SK-N-SH (cell line): ENCODE results near the gene AMMECR1. TPM values are rescaled to one million over a fixed set of nuclear protein-coding genes. Genes with fewer than 3 reads are reported as not detected.

Source experiments
- CTCF ChIA-PET: fragments of 300-600, 350-600 bp; formaldehyde crosslinking; extraction: SDS; loops from one replicate; lab custom pipeline; 2021; lab: Yijun Ruan, JAX
- POLR2A ChIA-PET: fragments of 350-600 bp; sonication (Branson Sonifier 250); formaldehyde crosslinking; extraction: SDS; loops from one replicate; lab custom pipeline; 2020; ENCODE audit warnings: antibody characterized with exemption, inconsistent platforms; lab: Yijun Ruan, JAX
- DNase-seq: peaks from one replicate; pipeline ENCODE4 v3.0.0; 2012
- H2AFZ ChIP-seq: fragments of 200-600 bp; sonication (generic); 2 replicates; pipeline ENCODE4 v1.8.1; 2016; ENCODE audit warnings: antibody characterized with exemption, mild to moderate bottlenecking, low read depth
- H3F3A ChIP-seq: fragments of 200-600 bp; sonication (generic); replicated peaks from 2 replicates; pipeline ENCODE3; 2016; ENCODE audit warnings: antibody characterized with exemption, mild to moderate bottlenecking; ENCODE audit not compliant: insufficient read depth
- H3K27ac ChIP-seq, 2 experiments: fragments of 200-500 bp in 1 of 2; fragments of 200-600 bp in 1 of 2; sonication (Bioruptor generic) in 1 of 2; sonication (generic), shearing (Covaris generic) in 1 of 2; 2 replicates each; pipeline versions ENCODE4 v1.5.1 to v1.6.1; 2014 to 2016; ENCODE audit warnings: low read depth in 2 of 2, inconsistent platforms in 1 of 2, low read length in 1 of 2, mild to moderate bottlenecking in 1 of 2, mixed read lengths in 1 of 2
- H3K27me3 ChIP-seq: fragments of 200-600 bp; sonication (generic), shearing (Covaris generic); 2 replicates; pipeline ENCODE4 v1.6.1; 2016; ENCODE audit warnings: mixed run types; ENCODE audit not compliant: insufficient read depth
- H3K36me3 ChIP-seq, 2 experiments: fragments of 200-500 bp in 1 of 2; fragments of 200-600 bp in 1 of 2; sonication (Bioruptor generic) in 1 of 2; sonication (generic) in 1 of 2; replicated peaks in 1 of 2; 2 replicates each; pipeline versions ENCODE3 to v1.5.1; 2014 to 2016; ENCODE audit warnings: low read length in 1 of 2, mild to moderate bottlenecking in 1 of 2; ENCODE audit not compliant: insufficient read depth in 2 of 2, control insufficient read depth in 1 of 2
- H3K4me1 ChIP-seq, 2 experiments: fragments of 200-500 bp in 1 of 2; fragments of 200-600 bp in 1 of 2; sonication (Bioruptor generic) in 1 of 2; sonication (generic), shearing (Covaris generic) in 1 of 2; 2 replicates each; pipeline versions ENCODE4 v1.5.1 to v1.6.1; 2014 to 2016; ENCODE audit warnings: low read depth in 1 of 2, low read length in 1 of 2, mixed run types in 1 of 2; ENCODE audit not compliant: insufficient read depth in 2 of 2, control insufficient read depth in 1 of 2
- H3K4me2 ChIP-seq: fragments of 200-600 bp; sonication (generic), shearing (Covaris generic); 2 replicates; pipeline ENCODE4 v1.6.1; 2017; ENCODE audit warnings: mixed run types
- H3K4me3 ChIP-seq, 2 experiments: fragments of 200-500 bp in 1 of 2; fragments of 200-600 bp in 1 of 2; sonication (Bioruptor generic) in 1 of 2; sonication (generic), shearing (Covaris generic) in 1 of 2; 2 replicates each; pipeline versions ENCODE4 v1.5.1 to v1.8.1; 2014 to 2016; ENCODE audit warnings: low read depth in 2 of 2, inconsistent platforms in 1 of 2, low read length in 1 of 2, mild to moderate bottlenecking in 1 of 2, mixed read lengths in 1 of 2, moderate library complexity in 1 of 2
- H3K79me2 ChIP-seq: fragments of 200-600 bp; sonication (generic); 2 replicates; pipeline ENCODE4 v1.8.1; 2017; ENCODE audit warnings: mild to moderate bottlenecking; ENCODE audit not compliant: insufficient read depth
- H3K9ac ChIP-seq: fragments of 200-600 bp; sonication (generic); 2 replicates; pipeline ENCODE4 v1.6.1; 2017; ENCODE audit warnings: mixed run types
- H3K9me2 ChIP-seq: fragments of 200-600 bp; sonication (generic); 2 replicates; pipeline ENCODE4 v1.6.1; 2017; ENCODE audit warnings: mixed run types
- H3K9me3 ChIP-seq: fragments of 200-600 bp; sonication (generic); 2 replicates; pipeline ENCODE4 v1.6.1; 2017; ENCODE audit warnings: mixed run types, mild to moderate bottlenecking, moderate library complexity
- H4K20me1 ChIP-seq: fragments of 200-600 bp; sonication (generic); 2 replicates; pipeline ENCODE4 v1.6.1; 2017; ENCODE audit warnings: mild to moderate bottlenecking, mixed run types; ENCODE audit not compliant: insufficient read depth
- CHD2 ChIP-seq: fragments of 150-350 bp; IDR thresholded peaks from 2 replicates; pipeline ENCODE4 v1.6.1; 2018; ENCODE audit warnings: low read length; ENCODE audit not compliant: partially characterized antibody
- EZH2phosphoT487 ChIP-seq: fragments of 200-600 bp; sonication (generic); IDR thresholded peaks from 2 replicates; pipeline ENCODE4 v1.6.1; 2017; ENCODE audit warnings: low read depth, mixed run types, mild to moderate bottlenecking, antibody characterized with exemption, moderate library complexity, borderline replicate concordance
- FOSL2 ChIP-seq: IDR thresholded peaks from 2 replicates; pipeline ENCODE4 v1.4.0; 2012; ENCODE audit warnings: low read depth, mild to moderate bottlenecking, moderate library complexity, borderline replicate concordance
- FOXJ3 ChIP-seq: sonication (generic); formaldehyde crosslinking; IDR thresholded peaks from 2 replicates; pipeline ENCODE4 v1.5.1; 2020; ENCODE audit warnings: mild to moderate bottlenecking, missing genetic modification reagents
- FOXM1 ChIP-seq: IDR thresholded peaks from 2 replicates; pipeline ENCODE4 v1.4.0; 2012; ENCODE audit warnings: low read depth, mild to moderate bottlenecking
- GABPA ChIP-seq: IDR thresholded peaks from 2 replicates; pipeline ENCODE4 v1.4.0; 2012; ENCODE audit warnings: low read depth, mild to moderate bottlenecking
- JUND ChIP-seq: IDR thresholded peaks from 2 replicates; pipeline ENCODE4 v1.4.0; 2012
- MAX ChIP-seq: IDR thresholded peaks from 2 replicates; pipeline ENCODE4 v1.4.0; 2012; ENCODE audit warnings: low read depth
- MXI1 ChIP-seq: IDR thresholded peaks from 2 replicates; pipeline ENCODE4 v1.6.1; 2012; ENCODE audit warnings: mild to moderate bottlenecking, low read depth, low read length, improper control_type of control experiment
- NFIC ChIP-seq: IDR thresholded peaks from 2 replicates; pipeline ENCODE4 v1.4.0; 2012; ENCODE audit warnings: borderline replicate concordance
- NRF1 ChIP-seq: IDR thresholded peaks from 2 replicates; pipeline ENCODE4 v1.6.1; 2012; ENCODE audit warnings: low read depth, mild to moderate bottlenecking, low read length
- PBX3 ChIP-seq: IDR thresholded peaks from 2 replicates; pipeline ENCODE4; 2012
- POLR2AphosphoS5 ChIP-seq: IDR thresholded peaks from 2 replicates; pipeline ENCODE4 v1.6.1; 2012; ENCODE audit warnings: low read depth, low read length
- RFX5 ChIP-seq: IDR thresholded peaks from 2 replicates; pipeline ENCODE4 v1.6.1; 2012; ENCODE audit warnings: mild to moderate bottlenecking, improper control_type of control experiment, low read length
- RXRA ChIP-seq: IDR thresholded peaks from 2 replicates; pipeline ENCODE4 v1.4.0; 2012; ENCODE audit warnings: low read depth, mild to moderate bottlenecking, borderline replicate concordance
- SMC3 ChIP-seq: IDR thresholded peaks from 2 replicates; pipeline ENCODE4 v1.6.1; 2012; ENCODE audit warnings: low read depth, low read length, improper control_type of control experiment
- TEAD4 ChIP-seq: IDR thresholded peaks from 2 replicates; pipeline ENCODE4 v1.4.0; 2012; ENCODE audit warnings: mild to moderate bottlenecking, borderline replicate concordance; ENCODE audit not compliant: insufficient read depth
- USF1 ChIP-seq: IDR thresholded peaks from 2 replicates; pipeline ENCODE4 v1.4.0; 2012; ENCODE audit warnings: low read depth, borderline replicate concordance
- USF2 ChIP-seq: fragments of 150-350 bp; IDR thresholded peaks from 2 replicates; pipeline ENCODE4 v1.6.1; 2017; ENCODE audit warnings: antibody characterized with exemption, low read length, low read depth, borderline replicate concordance
- YY1 ChIP-seq: IDR thresholded peaks from 2 replicates; pipeline ENCODE4 v1.4.0; 2012; ENCODE audit warnings: low read depth, mild to moderate bottlenecking
- ZBTB33 ChIP-seq: IDR thresholded peaks from 2 replicates; pipeline ENCODE4 v1.4.0; 2012; ENCODE audit warnings: low read depth, borderline replicate concordance
- WGBS: methylation state at CpG from one replicate; pipeline ENCODE4 v1.1.6; 2017; ENCODE audit warnings: low lambda C conversion rate; 5-methylcytosine and 5-hydroxymethylcytosine counted together
- polyA plus RNA-seq, 3 experiments: library from polyadenylated mRNA; depleted of rRNA; stranded (reverse); fragments of >200 nt; gene quantifications; 2 replicates each; pipeline ENCODE4 v1.2.3, GENCODE V29; 2012

Gene AMMECR1
- polyA plus RNA-seq, 1 of the 3 experiments (the other 2 are of a cell fraction) = 1.3 TPM

- TF ChIP-seq USF2 (no peak), YY1 (no peak), FOXM1 (no peak), ZBTB33 (no peak), RFX5 (no peak), NRF1 (no peak), RXRA (no peak)
Measured at GRCh38 chrX:110215411-110215810, 102.5 kb downstream of the AMMECR1 start (continued).

GRCh38 chrX:110214684-110215083 lies 103.2 kb downstream of the AMMECR1 start:
- Histone ChIP-seq H3K27me3 (no peaks in the 10 kb centered on the region), H3K4me2 (no peak overlapping the region), H4K20me1 (no peaks in the 10 kb centered on the region), H3K9me2 (no peaks in the 10 kb centered on the region), H3K79me2 (no peaks in the 10 kb centered on the region), H3K36me3 (no peaks in the 10 kb centered on the region), H3K4me3 (no peak overlapping the region), H3K27ac (no peak overlapping the region), H3K4me1 (peaks cover 0 to under 1% of the 10 kb centered on the region in 2 experiments; a peak in 1 of 4 replicates), H2AFZ (no peak overlapping the region), H3K9ac (no peak overlapping the region), H3F3A (peaks cover 2% of the 10 kb centered on the region), H3K9me3 (no peaks in the 10 kb centered on the region)
- 45% methylated on average over 1 of the region's 1 CpG for WGBS
- TF ChIP-seq SMC3 = no peak
- TF ChIP-seq NFIC = no peak
- no peak for TF ChIP-seq POLR2AphosphoS5
- no peak for TF ChIP-seq PBX3
- TF ChIP-seq RFX5 = no peak
- TF ChIP-seq CHD2 = no peak
- TF ChIP-seq MXI1 = no peak
- TF ChIP-seq NRF1 = no peak
- TF ChIP-seq FOSL2 = no peak
- TF ChIP-seq GABPA = no peak
- no peak for TF ChIP-seq USF1
- TF ChIP-seq FOXJ3 (CRISPR knock-in tag) = no peak
- TF ChIP-seq EZH2phosphoT487 = no peak
- TF ChIP-seq MAX = no peak
- no peak for TF ChIP-seq JUND
- TF ChIP-seq TEAD4 = no peak
- ChIA-PET CTCF (no interaction called here), POLR2A (no interaction called here)
- no peak for DNase-seq
